Peyer's patch (tissue), 4 donors: Measurements from ENCODE around the gene ISCA1.

Source experiments
- POLR2A ChIP-seq, 2 donors: fragments of 450-650 bp; IDR thresholded peaks; one replicate each; pipeline ENCODE4 v1.5.1; 2017; ENCODE audit warnings: antibody characterized with exemption in 2 of 2, mild to moderate bottlenecking in 2 of 2, moderate library complexity in 2 of 2
- TF ChIP-seq, protein P1 (sequence below), 6 experiments: fragments of 450-650 bp in 4 of 6; fragments of 200-600 bp in 2 of 6; sonication (generic) in 1 of 6; IDR thresholded peaks; one replicate each; pipeline ENCODE4 v1.5.1; 2017 to 2019; ENCODE audit warnings: antibody characterized with exemption in 6 of 6, mild to moderate bottlenecking in 3 of 6, moderate library complexity in 1 of 6

DNA sequence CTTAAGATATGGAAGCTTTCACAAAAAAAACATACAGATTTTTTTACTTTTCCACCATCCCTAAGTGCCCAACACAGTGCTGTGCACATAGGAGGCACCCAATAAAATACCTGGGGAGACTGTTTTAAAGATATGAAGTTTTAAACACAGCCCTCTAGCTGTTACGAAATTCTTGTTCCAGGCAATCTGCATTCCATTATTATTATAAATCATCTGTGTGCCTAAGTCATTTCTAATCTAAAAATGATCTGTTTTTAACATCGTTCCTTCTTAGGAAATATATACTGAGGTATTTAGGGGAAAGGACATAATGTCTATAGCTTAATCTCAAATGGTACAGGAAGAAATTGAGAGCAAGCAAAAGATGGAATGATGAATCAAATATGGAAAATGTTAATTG is 32.7 kb upstream of the ISCA1 start:
- TF ChIP-seq, protein P1, sequence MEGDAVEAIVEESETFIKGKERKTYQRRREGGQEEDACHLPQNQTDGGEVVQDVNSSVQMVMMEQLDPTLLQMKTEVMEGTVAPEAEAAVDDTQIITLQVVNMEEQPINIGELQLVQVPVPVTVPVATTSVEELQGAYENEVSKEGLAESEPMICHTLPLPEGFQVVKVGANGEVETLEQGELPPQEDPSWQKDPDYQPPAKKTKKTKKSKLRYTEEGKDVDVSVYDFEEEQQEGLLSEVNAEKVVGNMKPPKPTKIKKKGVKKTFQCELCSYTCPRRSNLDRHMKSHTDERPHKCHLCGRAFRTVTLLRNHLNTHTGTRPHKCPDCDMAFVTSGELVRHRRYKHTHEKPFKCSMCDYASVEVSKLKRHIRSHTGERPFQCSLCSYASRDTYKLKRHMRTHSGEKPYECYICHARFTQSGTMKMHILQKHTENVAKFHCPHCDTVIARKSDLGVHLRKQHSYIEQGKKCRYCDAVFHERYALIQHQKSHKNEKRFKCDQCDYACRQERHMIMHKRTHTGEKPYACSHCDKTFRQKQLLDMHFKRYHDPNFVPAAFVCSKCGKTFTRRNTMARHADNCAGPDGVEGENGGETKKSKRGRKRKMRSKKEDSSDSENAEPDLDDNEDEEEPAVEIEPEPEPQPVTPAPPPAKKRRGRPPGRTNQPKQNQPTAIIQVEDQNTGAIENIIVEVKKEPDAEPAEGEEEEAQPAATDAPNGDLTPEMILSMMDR (IDR thresholded peaks at IDR 0.05): no peak
- TF ChIP-seq POLR2A (IDR thresholded peaks at IDR 0.05): no peak
